22Rv1 (cell line): Measurements from ENCODE around the gene B3GAT3.

ENCODE experiments used
- CTCF ChIP-seq: fragments of 450-650 bp; IDR thresholded peaks from 2 replicates; pipeline ENCODE4 v1.5.1; 2017; ENCODE audit warnings: mild to moderate bottlenecking
- ZFX ChIP-seq: fragments of 450-650 bp; IDR thresholded peaks from 2 replicates; pipeline ENCODE4 v1.6.1; 2017; ENCODE audit warnings: antibody characterized with exemption, borderline replicate concordance

DNA sequence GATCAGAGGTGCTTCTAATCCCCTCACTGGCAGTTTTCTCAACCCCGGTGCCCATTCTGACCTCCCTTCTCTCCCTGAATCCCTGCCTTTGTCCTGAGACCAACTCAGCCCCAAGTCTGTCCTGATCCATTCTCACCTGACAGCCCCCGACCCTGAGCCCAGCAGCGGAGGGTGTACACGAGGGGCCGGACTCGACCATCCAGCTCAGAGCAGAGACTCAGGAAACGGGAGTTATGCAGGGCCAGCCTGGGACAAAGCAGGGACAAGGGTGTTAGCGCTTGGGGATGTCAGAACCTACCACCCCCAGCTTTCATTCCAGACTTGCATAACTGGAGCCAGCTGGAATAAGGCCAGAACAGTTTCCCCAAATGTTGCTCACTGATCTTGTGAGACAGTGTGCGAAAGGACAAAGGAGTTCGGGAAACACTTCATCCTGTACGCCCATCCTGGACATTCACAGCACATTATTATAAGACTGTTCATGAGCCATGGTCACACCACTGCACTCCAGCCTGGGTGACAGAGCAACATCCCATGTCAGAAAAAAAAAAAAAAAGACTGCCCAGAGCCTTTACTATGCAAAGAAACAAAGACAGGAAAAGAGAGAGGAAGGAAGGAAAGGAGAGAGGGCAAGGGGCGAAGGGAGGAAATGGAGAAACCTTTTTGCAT lies 44.6 kb downstream of the B3GAT3 start:
- no peak for TF ChIP-seq CTCF
- no peak for TF ChIP-seq ZFX
